Body of pancreas (tissue), 4 donors: ENCODE data around the gene MAPK8IP3. TPM values are rescaled to one million over a fixed set of nuclear protein-coding genes. Genes with fewer than 3 reads are reported as not detected.

Experiments
- ATAC-seq: fragments of 150-250 bp; one replicate; pipeline ENCODE4 v1.9.1; 2016
- DNase-seq, 4 donors: peaks; one replicate each; pipeline ENCODE4 v3.0.0-alpha.2; 2019
- H3K27ac ChIP-seq, 4 donors: fragments of 200-600 bp; sonication (generic); 1 replicate in 3 of 4; 2 replicates in 1 of 4; pipeline versions ENCODE4 v1.5.1 to v1.6.1; 2016 to 2019; ENCODE audit warnings: mild to moderate bottlenecking in 1 of 4, mixed read lengths in 1 of 4, moderate library complexity in 1 of 4
- H3K27me3 ChIP-seq, 2 donors: fragments of 200-600 bp; sonication (generic); one replicate each; pipeline ENCODE4 v1.6.0; 2016; ENCODE audit warnings: mild to moderate bottlenecking in 1 of 2
- H3K36me3 ChIP-seq, 2 donors: fragments of 200-600 bp; sonication (generic); replicated peaks in 1 of 2; 2 replicates each; pipeline ENCODE4 v1.5.1; 2016; ENCODE audit warnings: low read depth in 2 of 2; ENCODE audit not compliant: insufficient read depth in 1 of 2
- H3K4me1 ChIP-seq: fragments of 200-600 bp; sonication (generic); one replicate; pipeline ENCODE4 v1.6.0; 2016
- H3K4me3 ChIP-seq, 2 donors: fragments of 200-600 bp; sonication (generic); 1 replicate in 1 of 2; 2 replicates in 1 of 2; pipeline ENCODE4 v1.5.1; 2016 to 2019
- H3K9me3 ChIP-seq, 3 donors: fragments of 200-600 bp; sonication (generic); 1 replicate in 2 of 3; 2 replicates in 1 of 3; pipeline ENCODE4 v1.5.1; 2016
- POLR2A ChIP-seq, 3 donors: fragments of 450-650 bp; IDR thresholded peaks; one replicate each; pipeline ENCODE4 v1.6.1; 2016; ENCODE audit warnings: antibody characterized with exemption in 3 of 3, mild to moderate bottlenecking in 2 of 3
- WGBS, 2 donors: methylation state at CpG; one replicate each; pipeline ENCODE4 v1.1.5; 2017; 5-methylcytosine and 5-hydroxymethylcytosine counted together
- intact Hi-C: fragments of 100-400 bp; cut with DNase I; formaldehyde crosslinking; loops from one replicate; pipeline ENCODE4 v1.15.1; 2023
- total RNA-seq, 2 donors: library from RNA; depleted of rRNA; stranded (reverse); fragments of >200 nt; gene quantifications; one replicate each; pipeline ENCODE4 v1.1.0, GENCODE V29; 2016
- TF ChIP-seq, protein P1 (sequence below), 7 experiments: fragments of 450-650 bp in 4 of 7; fragments of 200-600 bp in 3 of 7; sonication (generic) in 3 of 7; IDR thresholded peaks; one replicate each; pipeline ENCODE4 v1.5.1; 2016 to 2019; ENCODE audit warnings: antibody characterized with exemption in 7 of 7

Gene MAPK8IP3
- total RNA-seq, 2 donors from 2014 or later = 79.9 to 103 TPM

- ATAC-seq = no peak
- Histone ChIP-seq H3K27me3 (no peaks in the 10 kb centered on the region), H3K27ac (no peak overlapping the region), H3K4me1 (no peaks in the 10 kb centered on the region), H3K36me3 (peaks cover 6 to 39% of the 10 kb centered on the region in 2 donors), H3K4me3 (no peak overlapping the region), H3K9me3 (no peaks in the 10 kb centered on the region)
- no peak for DNase-seq
- TF ChIP-seq, protein P1, sequence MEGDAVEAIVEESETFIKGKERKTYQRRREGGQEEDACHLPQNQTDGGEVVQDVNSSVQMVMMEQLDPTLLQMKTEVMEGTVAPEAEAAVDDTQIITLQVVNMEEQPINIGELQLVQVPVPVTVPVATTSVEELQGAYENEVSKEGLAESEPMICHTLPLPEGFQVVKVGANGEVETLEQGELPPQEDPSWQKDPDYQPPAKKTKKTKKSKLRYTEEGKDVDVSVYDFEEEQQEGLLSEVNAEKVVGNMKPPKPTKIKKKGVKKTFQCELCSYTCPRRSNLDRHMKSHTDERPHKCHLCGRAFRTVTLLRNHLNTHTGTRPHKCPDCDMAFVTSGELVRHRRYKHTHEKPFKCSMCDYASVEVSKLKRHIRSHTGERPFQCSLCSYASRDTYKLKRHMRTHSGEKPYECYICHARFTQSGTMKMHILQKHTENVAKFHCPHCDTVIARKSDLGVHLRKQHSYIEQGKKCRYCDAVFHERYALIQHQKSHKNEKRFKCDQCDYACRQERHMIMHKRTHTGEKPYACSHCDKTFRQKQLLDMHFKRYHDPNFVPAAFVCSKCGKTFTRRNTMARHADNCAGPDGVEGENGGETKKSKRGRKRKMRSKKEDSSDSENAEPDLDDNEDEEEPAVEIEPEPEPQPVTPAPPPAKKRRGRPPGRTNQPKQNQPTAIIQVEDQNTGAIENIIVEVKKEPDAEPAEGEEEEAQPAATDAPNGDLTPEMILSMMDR (IDR thresholded peaks at IDR 0.05) = no peak
- no peak for TF ChIP-seq POLR2A (IDR thresholded peaks at IDR 0.05)
- intact Hi-C loops = no loop called here
- WGBS, 2 donors = 89 to 95% methylated on average over 25 to 28 of the region's 29 CpGs
These were observed 43.4 kb downstream of the MAPK8IP3 start for GRCh38 chr16:1749152-1750117.

- no peak for ATAC-seq
- Histone ChIP-seq H3K4me1 (no peaks in the 10 kb centered on the region), H3K36me3 (peaks cover 6 to 36% of the 10 kb centered on the region in 2 donors), H3K27me3 (no peaks in the 10 kb centered on the region), H3K4me3 (no peak overlapping the region), H3K9me3 (no peaks in the 10 kb centered on the region), H3K27ac (no peak overlapping the region)
- WGBS, 2 donors = 95 to 100% methylated on average over 7 to 12 of the region's 16 CpGs
- TF ChIP-seq POLR2A (IDR thresholded peaks at IDR 0.05) = no peak
- TF ChIP-seq, protein P1 (IDR thresholded peaks at IDR 0.05) = no peak
- no peak for DNase-seq
- intact Hi-C loops = no loop called here
These were observed 46.0 kb downstream of the MAPK8IP3 start for GRCh38 chr16:1751946-1752345.

- intact Hi-C loops = no loop called here
- ATAC-seq (no peak), DNase-seq (no peak)
- H3K9me3 ChIP-seq = no peaks in the 10 kb centered on the region
- 91 to 95% methylated on average over 14 of the region's 14 CpGs for WGBS, 2 donors
- no peak overlapping the region for H3K27ac ChIP-seq
- no peaks in the 10 kb centered on the region for H3K27me3 ChIP-seq
- no peaks in the 10 kb centered on the region for H3K4me1 ChIP-seq
- H3K4me3 ChIP-seq = no peak overlapping the region
- peaks cover 6 to 28% of the 10 kb centered on the region in 2 donors for H3K36me3 ChIP-seq
- TF ChIP-seq, protein P1 (IDR thresholded peaks at IDR 0.05) = no peak
- no peak for TF ChIP-seq POLR2A (IDR thresholded peaks at IDR 0.05)
These were observed 46.9 kb downstream of the MAPK8IP3 start for GRCh38 chr16:1752853-1753252.

GRCh38 chr16:1754204-1754603 is 48.2 kb downstream of the MAPK8IP3 start:
- DNase-seq (no peak), ATAC-seq (no peak)
- Histone ChIP-seq H3K27ac (no peak overlapping the region), H3K27me3 (no peaks in the 10 kb centered on the region), H3K36me3 (peaks cover 6 to 18% of the 10 kb centered on the region in 2 donors), H3K9me3 (no peaks in the 10 kb centered on the region), H3K4me1 (no peaks in the 10 kb centered on the region), H3K4me3 (no peak overlapping the region)
- intact Hi-C loops = no loop called here
- WGBS, 2 donors = 91 to 96% methylated on average over 12 of the region's 12 CpGs
- TF ChIP-seq POLR2A (IDR thresholded peaks at IDR 0.05) = no peak

DNA sequence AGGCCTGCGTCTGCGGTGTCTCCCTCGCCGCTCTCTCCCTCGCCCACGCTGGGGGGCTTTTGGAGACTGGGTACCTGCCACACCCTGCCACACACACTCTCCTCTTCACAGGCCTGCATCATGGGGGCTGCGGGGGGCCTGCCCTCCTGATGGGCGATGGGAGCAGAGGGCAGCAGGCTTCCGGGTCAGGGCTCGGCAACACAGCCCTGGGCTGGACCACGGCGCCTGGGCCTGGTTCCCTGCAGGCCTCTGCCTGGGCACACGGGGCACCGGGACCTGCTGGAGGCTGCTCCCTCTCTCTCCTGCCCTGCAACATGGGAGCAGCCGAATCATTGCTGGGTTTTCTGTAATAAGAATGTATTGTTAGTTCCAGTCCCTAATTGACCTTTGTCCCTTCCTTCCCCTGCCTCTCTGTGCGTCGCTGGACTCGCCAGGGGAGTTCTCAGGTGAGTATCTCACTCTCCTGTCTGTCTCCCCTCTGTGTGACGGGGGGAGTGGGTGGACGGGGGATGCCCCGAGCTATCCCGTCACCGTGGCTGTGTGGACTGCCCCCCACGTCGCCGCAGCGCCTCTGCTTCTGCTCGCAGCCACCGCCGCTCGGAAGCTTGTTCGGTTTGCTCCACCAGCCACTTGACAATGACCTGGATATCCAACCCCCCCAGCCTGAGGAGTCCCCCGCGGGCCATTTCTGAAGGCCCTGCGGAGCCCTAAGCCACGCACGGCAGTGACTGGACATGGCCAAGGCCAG is 51.9 kb downstream of the MAPK8IP3 start:
- TF ChIP-seq, protein P1 (IDR thresholded peaks at IDR 0.05) = no peak
- TF ChIP-seq POLR2A (IDR thresholded peaks at IDR 0.05) = no peak
- DNase-seq = no peak
- no peaks in the 10 kb centered on the region for H3K27me3 ChIP-seq
- peaks cover 6 to 7% of the 10 kb centered on the region in 2 donors for H3K36me3 ChIP-seq
- no peak overlapping the region for H3K27ac ChIP-seq
- no peaks in the 10 kb centered on the region for H3K9me3 ChIP-seq
- no peak overlapping the region for H3K4me3 ChIP-seq
- ATAC-seq = no peak
- H3K4me1 ChIP-seq = no peaks in the 10 kb centered on the region
- WGBS, 2 donors = 85 to 91% methylated on average over 29 to 36 of the region's 37 CpGs
- intact Hi-C loops = no loop called here
